GM21447 (cell line): ENCODE measurements around the gene GRIA3.
A peak's percentile ranks its signal among the peaks of the same experiment; 100 is the strongest.

Experiments
- ATAC-seq: cut with Tn5 transposase; IDR thresholded peaks from one replicate; pipeline ENCODE4 v1.9.1; 2021; ENCODE audit not compliant: unreplicated experiment

Gene GRIA3

DNA sequence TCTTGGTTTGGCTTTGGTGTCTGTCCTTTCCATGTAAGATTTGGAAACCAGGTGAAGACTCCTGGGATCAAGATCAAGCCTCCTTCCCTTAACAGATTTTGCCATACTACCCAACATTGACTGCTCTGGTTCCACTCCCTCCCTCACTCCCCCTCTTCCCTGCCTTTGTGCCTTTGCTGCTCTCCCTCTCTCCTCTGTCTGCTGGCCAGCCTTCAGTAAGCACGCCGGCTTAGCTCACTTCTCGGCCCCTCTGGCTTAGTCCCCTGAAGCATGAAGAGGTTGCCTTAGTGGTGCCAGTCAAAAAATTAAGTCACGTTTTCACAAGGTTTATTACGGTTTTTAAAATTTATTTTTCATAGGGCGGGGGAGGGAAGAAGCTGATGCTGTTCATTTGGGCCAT is 6.0 kb downstream of the GRIA3 start:
- ATAC-seq = no peak

DNA sequence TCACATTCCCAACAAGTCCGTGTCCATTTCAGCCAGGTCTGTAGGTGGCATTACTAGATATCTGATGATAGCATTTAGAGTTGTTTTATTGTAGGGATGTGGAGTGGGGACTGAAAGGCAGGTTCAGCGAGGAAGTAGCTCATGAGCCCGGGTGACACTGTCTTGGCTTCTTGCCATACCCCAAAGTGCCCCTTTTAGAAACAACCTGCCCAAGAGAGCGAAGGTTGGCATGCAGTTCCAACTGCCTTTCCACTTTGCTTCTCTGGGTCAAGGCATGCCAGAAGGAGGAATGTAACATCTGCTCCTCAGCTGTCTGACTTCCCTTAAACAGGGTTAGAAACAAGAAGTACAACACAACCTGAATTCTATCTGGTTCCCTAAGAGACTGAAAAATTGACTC is 9.0 kb downstream of the GRIA3 start:
- no peak for ATAC-seq

DNA sequence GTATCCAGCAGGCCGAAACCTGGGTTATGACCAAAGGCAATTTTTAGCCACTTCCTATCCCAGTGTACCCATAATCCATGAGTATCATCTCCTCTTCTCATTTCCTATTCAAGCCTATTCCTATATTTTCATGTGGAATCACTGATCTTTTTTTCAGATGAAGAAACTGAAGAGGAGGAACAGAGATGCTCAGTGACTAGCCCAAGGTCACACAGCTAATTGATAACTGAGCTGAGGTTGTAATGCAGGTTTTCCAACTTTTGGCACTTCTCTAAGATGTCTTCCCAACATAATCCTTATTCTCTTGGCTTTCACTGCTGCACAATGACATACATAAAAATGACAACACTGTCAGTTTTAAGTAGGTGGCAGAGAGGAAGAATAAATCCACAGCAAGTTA is 15.3 kb downstream of the GRIA3 start:
- ATAC-seq = no peak

DNA sequence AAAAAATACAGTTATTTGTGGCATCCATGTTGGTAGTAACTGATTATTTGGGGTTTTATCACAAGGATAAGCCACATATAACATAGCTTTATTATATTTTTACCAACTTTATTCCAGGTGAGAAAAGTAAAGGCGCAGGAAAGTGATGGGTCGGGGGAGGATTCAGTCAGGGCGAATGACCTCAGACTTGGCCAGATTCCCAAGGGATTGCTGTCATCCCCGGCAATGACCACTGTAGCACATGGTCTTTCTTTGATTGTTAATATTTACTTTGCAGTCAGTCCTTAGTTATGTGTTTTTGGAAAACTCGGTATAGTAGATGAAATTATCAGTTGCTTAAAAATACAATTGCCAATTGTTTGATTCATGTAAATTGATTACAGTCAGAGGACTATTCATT is 17.6 kb downstream of the GRIA3 start:
- no peak for ATAC-seq

DNA sequence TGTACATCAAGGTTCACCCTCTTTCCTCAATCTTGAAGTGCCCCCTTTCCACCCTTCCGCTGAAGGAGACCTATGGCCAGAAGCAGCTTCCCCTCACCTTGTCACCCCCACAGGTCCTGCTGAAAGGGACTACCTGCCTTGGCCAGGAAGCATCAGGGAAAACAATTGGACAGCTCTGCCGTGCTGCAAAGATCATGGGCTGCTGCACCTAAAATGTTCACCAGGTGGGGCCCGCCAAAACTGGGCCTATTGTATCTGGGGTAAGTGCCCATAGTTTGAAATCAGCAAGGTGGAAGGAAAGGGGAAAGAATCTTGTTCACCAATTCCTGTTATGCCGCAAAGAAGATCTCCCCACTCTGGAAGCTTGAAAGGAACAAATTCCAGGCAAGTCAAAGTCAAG is 18.4 kb downstream of the GRIA3 start:
- no peak for ATAC-seq

DNA sequence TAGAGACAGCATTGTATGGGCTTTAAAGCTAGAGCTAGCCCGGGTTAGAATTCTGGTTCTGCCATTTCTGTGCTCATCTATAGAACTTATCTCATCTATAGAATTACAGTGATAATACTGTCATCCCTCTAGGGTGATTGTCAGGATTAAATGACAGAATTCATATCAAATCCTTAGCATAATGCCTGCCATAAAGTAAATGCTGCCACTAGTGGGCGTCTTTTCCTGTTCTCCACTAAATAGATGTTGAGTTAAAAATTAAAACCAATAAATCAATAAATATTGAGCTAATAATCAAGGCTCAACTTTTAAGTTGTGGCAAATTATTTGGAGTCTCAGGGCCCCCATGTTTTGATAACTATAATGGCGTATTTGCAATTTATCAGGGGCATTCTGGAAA is 19.7 kb downstream of the GRIA3 start:
- no peak for ATAC-seq

DNA sequence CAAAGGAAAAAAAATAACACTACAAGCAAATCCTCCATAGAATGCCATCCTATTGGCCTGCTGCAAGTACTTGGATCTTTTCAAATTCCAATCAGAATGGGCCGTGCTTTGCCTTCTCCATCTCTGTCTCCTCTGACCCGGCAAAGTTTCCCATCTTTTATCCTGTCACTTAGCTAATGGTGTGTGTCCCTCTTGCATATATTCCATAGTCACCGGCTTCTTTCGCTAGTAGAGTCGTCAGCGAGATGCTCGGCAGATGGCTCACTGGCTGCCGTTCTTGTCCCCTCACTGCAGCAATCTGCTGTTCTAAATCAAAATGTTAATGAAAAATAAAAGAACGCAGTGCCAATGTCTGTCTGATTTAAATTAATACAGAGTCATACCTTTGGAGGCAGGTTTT is 22.1 kb downstream of the GRIA3 start:
- no peak for ATAC-seq

DNA sequence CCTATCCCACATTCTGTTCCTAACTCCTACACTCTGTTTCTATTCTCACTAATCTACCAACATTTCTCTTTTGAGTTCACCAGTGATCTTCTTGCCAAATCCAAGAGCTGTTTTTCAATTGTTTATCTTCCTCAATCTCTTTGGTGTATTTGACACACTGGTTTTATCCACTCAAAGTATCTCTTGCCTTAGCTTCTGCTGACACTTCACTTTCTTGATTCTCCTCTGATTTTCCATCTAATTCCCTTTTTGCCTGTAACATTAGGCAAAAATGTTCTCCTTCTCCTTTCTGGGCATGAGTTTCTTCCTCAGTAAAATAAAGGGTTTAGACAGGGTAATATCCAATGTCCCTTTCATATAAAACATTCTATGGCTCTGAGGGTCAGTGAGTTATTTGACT is 26.2 kb downstream of the GRIA3 start:
- ATAC-seq = no peak

DNA sequence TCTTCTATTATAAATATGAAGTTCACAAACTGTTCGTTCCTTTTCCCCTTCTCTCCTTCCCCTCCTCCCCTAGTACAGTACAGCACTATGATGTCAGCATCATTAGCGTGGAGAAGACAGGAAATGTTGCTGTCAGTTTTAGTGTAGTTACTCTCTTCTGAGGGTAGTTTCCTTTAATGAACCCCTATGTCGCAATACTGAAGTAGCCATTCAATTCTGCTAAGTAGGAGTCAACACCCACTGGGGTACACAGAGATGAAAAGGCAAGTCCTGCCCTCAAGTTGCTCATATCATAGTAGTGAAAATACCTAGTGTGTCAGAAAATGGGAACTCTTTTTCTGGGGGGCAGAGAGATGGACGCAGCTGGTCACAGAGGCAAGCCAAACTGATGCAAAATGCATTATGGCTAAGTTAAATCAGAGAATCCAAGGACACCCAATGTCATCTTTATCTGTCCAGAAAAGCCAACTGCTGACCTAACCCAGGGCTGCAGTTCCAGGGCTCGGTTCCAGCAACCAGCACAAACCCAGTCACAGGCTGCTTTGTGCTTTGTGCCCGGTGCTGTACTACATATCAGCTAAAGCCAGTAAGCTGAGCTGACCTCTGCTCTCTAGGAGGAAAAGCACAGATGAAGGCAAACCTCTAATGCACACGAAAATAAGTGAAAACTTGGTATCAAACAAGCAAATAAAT is 31.5 kb downstream of the GRIA3 start:
- ATAC-seq = no peak

DNA sequence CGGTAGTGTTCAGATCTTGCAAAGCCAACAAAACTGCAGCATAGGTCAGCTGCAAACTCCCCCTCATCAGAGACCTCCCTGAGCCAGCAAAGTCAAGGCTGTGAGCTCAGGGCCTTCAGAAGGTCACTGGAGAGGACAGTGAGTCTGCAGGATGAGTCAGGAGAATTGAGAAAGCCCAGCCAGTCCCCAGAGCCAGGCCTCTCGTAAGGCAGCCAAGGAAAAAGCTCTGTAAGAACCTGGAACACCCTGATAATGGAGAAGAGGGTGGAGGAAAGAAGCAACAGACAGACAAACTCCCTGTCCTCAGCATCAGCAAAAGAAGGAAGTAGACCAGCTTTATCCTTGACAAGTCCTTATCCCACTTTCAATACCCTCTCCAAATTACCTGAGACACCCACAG is 33.0 kb downstream of the GRIA3 start:
- no peak for ATAC-seq

DNA sequence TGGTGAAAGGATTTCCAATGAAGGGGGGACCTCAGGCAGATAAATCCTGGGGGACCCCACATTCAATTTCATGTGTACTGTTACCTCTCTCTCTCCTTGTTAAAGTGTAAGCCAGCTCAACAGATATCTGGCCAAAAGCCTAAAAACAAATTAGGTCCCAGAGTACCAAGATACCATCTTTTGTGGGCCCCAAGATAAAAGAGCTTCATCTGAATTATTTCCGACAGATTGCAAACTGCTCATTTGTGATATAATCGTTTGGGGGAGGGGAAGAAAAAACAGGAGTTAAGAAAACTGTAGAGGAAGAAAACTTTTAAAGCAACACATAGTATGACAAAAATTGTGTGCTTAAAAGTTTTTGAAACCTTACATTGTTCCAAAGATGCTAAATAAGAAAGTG is 33.6 kb downstream of the GRIA3 start:
- ATAC-seq = no peak

DNA sequence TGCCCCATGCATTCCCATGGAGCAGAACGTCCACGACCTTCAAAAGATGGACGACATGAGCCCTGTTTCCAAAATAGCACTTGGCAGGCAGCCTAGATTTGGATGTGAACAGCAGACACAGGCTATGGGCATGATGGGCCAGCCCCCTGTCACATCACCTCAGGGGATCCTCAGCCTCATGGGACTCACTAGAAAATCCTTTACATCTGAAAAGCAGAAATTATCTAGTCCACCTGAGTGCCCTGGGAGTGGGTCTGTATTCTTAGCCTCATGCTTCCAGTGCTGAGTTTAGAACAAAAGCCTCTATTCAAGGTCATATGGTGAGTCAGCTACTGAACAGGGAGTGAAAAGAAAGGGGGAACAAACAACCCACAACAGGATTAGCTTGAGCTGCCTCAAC is 35.8 kb downstream of the GRIA3 start:
- no peak for ATAC-seq

DNA sequence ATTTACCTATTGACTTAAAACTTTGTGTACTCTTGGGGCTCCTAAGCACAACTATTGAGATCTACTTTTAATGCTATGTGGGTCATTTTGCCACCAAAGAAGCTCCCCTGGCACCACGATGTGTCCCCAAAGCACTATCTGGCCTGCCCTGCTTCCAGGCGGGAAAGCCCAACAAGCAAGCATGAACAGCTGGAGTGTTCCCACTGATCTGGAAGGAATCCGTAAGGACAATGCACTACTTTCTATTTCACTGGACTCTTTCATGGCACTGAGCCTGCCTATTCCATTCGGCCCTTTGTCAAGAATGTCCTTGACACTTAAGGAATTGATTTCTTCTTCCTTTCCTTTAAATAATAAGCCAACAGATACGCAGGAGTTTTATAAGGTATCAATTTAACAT is 38.8 kb downstream of the GRIA3 start:
- ATAC-seq = no peak

DNA sequence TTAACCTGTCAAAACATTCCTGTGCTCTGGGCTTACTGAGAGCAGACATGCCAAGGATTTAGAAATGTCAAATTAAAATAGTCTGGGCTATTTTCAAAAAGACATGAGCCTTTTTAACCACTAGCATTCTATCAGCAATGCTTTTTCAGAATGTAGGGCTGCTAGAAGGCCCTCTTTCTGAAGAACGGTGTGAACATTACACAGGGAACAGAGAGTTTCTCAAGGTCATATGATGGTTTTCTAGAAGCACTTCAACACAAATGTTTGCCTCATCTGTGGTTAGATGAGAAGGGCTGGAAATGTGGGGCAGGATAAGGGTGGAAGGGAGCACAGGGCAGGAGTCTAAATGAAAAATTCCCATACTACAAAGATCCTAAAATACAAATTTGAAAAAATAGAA is 39.3 kb downstream of the GRIA3 start:
- ATAC-seq = no peak

DNA sequence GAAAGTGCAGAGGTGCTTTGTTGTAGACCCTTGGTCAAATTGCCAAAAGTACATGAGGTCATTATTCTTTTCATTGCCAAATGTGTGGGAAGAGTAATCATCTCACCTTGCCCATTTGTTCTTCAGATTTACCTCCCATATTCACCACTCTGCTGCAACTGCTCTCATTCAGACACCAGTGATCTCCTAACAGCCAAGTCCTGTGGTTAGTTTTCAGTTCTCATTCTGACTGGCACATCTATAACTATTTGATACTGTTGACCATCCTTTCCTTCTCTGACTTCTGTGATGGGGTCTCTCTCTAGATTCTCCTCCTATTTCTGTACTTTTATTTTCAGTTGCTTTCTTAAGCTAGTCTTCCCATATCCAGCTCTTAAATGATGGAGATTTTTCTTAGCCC is 39.8 kb downstream of the GRIA3 start:
- ATAC-seq = peak; percentile 74

DNA sequence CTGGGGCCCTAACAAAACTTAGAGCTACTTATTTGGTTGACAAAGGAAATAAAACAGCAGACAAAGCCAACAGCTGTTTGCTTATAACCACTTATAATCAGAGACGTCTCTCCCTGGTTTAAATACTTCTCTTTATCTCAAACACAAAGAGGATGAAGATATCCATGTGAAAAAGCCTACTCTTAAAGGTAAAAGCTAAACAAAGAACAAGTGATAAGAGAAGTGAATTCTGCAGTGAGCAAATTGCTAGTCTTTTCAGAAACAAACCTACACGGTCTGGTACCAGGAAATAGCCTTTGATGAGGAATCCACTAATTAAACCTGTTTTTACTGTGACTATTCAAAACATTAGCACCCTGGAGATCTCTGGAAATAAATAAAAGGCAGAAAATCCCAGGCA is 46.7 kb downstream of the GRIA3 start:
- ATAC-seq = no peak

DNA sequence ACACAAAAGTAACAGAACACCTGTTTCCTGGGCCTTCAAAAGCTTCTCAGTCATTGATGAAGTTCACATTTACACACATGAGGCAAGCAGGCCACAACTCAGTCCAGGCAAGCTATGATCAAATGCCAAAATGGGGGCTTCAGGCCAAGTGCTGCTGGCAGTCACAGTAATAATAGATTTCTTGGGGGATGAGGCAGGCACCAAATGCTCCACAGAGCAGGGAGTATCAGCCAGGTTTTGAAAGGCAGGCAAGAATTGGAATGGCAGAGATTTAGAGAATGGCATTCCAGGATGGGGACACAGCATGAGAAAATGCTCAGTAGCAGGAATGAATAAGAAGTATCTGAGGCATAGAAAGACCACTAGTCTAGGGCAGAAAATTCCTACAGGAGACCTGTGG is 52.8 kb downstream of the GRIA3 start:
- no peak for ATAC-seq

DNA sequence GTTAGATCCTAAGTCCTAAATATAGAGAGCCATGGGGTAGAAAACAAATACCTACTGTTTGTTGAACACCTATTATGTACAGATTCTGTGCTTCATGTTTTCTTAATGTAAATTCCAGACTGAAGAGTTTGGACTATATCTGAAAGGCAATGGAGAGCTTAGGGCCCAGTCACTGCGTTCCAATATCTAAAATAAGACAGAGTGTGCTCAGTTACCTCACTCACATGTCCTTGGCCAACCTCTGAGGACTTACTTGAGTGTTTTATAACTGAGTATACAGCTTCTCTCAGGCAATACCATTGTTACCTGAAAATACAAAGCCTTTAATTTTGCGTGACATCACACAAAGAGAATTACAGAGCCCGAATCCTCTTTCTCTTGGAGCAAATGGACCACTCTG is 53.2 kb downstream of the GRIA3 start:
- no peak for ATAC-seq

DNA sequence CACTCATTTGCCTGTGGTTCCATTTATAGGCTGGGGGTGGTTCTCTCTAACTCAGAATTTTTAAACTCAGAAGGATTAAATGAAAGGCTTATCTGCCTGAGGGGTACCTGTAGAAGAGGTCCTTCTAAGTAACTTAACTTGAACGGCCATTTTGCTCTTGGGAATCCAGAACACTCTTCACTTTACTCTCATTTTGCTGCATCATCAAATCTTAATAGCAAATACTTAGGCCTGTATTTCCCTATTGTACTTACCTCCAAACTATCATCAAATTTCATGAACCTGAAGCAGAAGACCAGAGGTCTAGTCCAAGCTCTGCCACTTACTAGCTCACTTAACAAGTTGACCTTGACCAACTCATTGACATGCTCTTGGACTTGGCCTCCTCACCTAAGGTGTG is 70.4 kb downstream of the GRIA3 start:
- ATAC-seq = no peak

DNA sequence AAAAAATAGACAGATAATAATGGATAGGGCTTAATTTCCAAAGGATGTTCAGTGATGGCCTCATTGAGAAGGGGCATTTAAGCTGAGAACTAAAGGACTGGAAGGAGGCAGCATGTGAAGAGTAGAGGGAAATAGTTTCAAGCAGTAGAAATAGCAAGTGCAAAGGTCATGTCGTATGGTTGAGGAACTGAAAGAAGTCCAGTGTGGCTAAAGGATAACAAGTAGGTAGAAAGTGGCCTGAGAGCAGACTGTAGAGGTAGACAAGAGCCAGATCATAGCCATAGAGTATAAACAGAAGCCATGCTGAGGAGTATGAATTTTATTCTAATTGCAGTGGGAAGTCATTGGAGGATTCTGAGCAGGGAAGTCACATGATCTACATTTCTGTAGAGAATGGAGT is 72.3 kb downstream of the GRIA3 start:
- peak; percentile 55 for ATAC-seq

DNA sequence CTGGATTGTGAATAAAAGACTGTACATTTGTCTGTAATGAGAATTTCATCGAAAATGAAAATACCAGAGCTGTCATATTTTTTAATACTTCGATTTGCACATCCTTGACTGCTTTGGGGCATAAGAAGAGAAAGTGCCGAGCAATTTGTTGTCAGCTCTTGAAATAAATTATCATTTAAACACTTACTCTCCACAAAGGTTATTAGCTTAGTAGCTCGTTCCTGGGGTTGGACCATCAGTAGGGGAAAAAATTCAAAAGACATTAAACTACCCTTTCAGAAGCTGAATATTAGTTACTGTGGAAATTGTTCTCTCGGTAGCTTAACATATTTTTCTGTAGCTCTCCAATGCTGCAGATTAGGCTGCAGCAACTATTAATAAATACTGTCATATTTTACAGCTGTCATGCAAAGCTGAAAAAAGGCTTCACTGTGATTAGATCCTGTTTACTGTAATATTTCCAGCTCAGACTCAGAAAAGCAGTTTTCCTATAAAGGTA is 76.9 kb downstream of the GRIA3 start:
- ATAC-seq = no peak

DNA sequence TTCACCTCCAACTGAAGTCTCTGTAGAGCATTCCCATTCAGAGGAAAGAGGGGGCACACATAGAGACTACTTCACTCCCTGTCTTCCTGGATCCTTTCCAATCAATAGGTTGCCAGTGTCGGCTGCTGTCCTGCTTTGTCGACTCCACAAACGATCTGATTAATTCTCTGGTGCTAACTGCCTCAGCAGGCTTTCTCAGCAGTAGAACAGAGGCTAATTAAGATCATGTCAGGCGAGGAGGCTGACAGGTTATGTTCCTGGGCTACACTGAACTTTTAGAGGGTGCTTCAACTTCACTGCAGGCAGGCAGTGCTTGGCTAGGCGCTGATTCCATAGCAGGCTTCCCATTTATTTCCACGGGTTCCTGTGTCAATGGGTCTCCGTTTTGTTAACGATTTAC is 79.2 kb downstream of the GRIA3 start:
- ATAC-seq = no peak

DNA sequence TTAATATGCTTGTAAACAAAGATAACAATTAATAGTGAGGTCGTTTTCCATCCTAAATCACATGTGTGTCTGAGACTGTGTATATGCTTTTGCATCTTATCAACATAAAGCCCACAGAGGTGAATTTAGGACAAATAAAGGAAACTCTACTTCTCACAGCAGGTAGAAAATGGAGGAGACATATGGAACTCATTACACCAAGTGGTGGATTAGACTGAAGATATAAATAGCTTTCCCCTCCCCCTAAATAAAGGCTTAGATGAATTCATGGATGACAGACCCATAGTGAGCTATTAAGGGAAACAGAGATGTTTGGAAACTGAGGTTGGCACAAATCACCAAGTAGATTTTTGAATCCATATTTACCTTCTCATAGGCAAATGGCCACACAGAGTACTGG is 79.7 kb downstream of the GRIA3 start:
- no peak for ATAC-seq
